A673 (cell line): ENCODE measurements around the gene SHC3.

Source experiments
- CTCF ChIP-seq: fragments of 300-800, 200-600 bp; sonication (generic); conservative IDR thresholded peaks from 2 replicates; pipeline ENCODE4 v1.5.1; 2017; ENCODE audit warnings: low read depth, mild to moderate bottlenecking, antibody characterized with exemption, low read length, moderate library complexity, mixed read lengths
- EZH2 ChIP-seq: fragments of 200-600 bp; sonication (generic); IDR thresholded peaks from 2 replicates; pipeline ENCODE4 v1.6.1; 2017; ENCODE audit warnings: borderline replicate concordance, low read depth, mild to moderate bottlenecking, mixed read lengths, antibody characterized with exemption, low read length; ENCODE audit not compliant: poor library complexity, severe bottlenecking

DNA sequence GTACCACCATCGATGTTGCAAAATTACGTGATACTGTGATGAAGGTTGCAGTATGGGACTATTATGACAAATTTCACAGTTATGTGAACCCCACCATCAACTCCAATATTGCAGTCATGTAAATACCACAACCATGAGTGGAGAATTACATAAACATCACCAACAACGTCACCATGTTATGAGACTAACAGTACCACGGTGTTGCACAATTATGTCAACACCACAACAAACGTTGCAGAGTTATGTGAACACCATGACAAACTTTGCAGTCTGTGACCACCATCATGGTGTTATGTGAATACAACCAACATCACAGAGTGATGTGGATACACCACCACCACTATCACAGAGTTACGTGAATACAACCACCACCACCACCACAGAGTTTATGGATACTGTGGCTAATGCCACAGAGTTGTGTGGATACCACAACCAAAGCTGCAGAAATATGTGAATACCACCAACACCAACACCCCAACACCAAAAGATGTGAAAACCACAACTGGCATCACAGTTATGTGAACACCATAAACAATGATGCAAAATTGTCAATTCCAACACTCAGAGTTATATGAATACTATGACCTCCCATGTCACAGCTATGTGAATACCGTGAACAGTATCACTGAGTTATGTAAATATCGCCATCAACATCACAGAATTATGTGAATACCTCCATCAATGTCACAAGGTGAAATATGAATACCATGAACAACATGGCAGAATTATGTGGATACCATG, 62.4 kb downstream of the SHC3 start:
- TF ChIP-seq EZH2 = no peak
- TF ChIP-seq CTCF = no peak
